Gastrocnemius medialis (tissue), 4 donors: Measurements from ENCODE around the gene NEO1. TPM values are rescaled to one million over a fixed set of nuclear protein-coding genes. Genes with fewer than 3 reads are reported as not detected.

Experiments
- ATAC-seq, 2 donors: fragments of 150-250 bp; one replicate each; pipeline ENCODE4 v1.9.1; 2016
- DNase-seq, 2 donors: peaks; one replicate each; pipeline ENCODE4 v3.0.0-alpha.2; 2019
- H3K27ac ChIP-seq, 4 donors: fragments of 200-600 bp; sonication (generic); 1 replicate in 1 of 4; 2 replicates in 3 of 4; pipeline ENCODE4 v1.5.1; 2016 to 2018; ENCODE audit warnings: mild to moderate bottlenecking in 2 of 4, moderate library complexity in 1 of 4
- H3K27me3 ChIP-seq, 3 donors: fragments of 200-600 bp; sonication (generic) in 2 of 3; 1 replicate in 1 of 3; 2 replicates in 2 of 3; pipeline versions ENCODE4 v1.5.1 to v1.6.0; 2016 to 2019; ENCODE audit warnings: mild to moderate bottlenecking in 1 of 3, moderate library complexity in 1 of 3
- H3K36me3 ChIP-seq, 2 donors: fragments of 200-600 bp; sonication (generic) in 1 of 2; one replicate each; pipeline ENCODE4 v1.5.1; 2017 to 2018
- H3K4me1 ChIP-seq, 2 donors: fragments of 200-600 bp; sonication (generic) in 1 of 2; one replicate each; pipeline ENCODE4 v1.5.1; 2016 to 2017; ENCODE audit warnings: mild to moderate bottlenecking in 2 of 2
- H3K4me3 ChIP-seq, 4 donors: fragments of 200-600 bp; sonication (generic) in 3 of 4; 1 replicate in 1 of 4; 2 replicates in 3 of 4; pipeline ENCODE4 v1.5.1; 2016 to 2019; ENCODE audit warnings: mild to moderate bottlenecking in 2 of 4
- H3K9me3 ChIP-seq, 3 donors: fragments of 200-600 bp; sonication (generic) in 2 of 3; 1 replicate in 1 of 3; 2 replicates in 2 of 3; pipeline ENCODE4 v1.5.1; 2016 to 2019
- POLR2A ChIP-seq, 2 donors: fragments of 450-650 bp; IDR thresholded peaks; one replicate each; pipeline ENCODE4 v1.6.1; 2017; ENCODE audit warnings: antibody characterized with exemption in 2 of 2, mild to moderate bottlenecking in 2 of 2, moderate library complexity in 2 of 2
- in situ Hi-C, 4 donors: fragments of 200-750 bp; cut with MboI; loops; one replicate each; pipeline versions ENCODE4 v1.15.0 to v1.8.0; 2017; ENCODE audit warnings: low sequenced_read_pairs in 4 of 4
- intact Hi-C: fragments of 100-400 bp; cut with DNase I; formaldehyde crosslinking; loops from one replicate; pipeline ENCODE4 v1.15.1; 2023; ENCODE audit warnings: low total_unique reads
- total RNA-seq, 4 donors: library from RNA; depleted of rRNA; stranded (reverse); fragments of >200 nt; gene quantifications; one replicate each; pipeline versions ENCODE4 v1.1.0 to v1.2.3, GENCODE V29; 2016
- TF ChIP-seq, protein P1 (sequence below), 5 experiments: fragments of 450-650 bp in 3 of 5; fragments of 200-600 bp in 2 of 5; sonication (generic) in 2 of 5; IDR thresholded peaks in 4 of 5; conservative IDR thresholded peaks in 1 of 5; 1 replicate in 4 of 5; 2 replicates in 1 of 5; pipeline ENCODE4 v1.5.1; 2016 to 2019; ENCODE audit warnings: antibody characterized with exemption in 5 of 5, mild to moderate bottlenecking in 3 of 5, moderate library complexity in 3 of 5

Gene NEO1
- total RNA-seq, 4 donors from 2014 or later: 13.8 to 32.0 (median 20.3) TPM

DNA sequence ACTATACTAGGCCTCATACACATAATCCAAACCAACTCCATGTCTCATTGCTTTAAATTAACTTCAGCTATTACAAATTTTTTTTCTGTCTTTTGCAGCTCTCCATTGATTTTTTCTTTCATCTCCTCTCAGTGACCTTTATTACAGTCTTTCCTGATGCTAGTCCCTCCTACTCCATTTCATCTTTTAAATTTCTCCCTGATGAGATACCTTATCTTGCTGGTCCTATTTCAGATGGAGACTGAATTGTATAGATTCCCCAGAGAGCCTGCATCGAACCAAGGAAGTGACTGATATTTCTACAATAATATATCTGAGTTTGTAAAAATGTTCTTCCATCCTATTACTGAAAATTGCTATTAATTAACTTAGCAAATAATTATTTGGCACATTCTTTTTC, 45.7 kb upstream of the NEO1 start:
- Histone ChIP-seq H3K4me3 (no peak overlapping the region), H3K4me1 (peaks cover 18 to 19% of the 10 kb centered on the region in 2 donors), H3K9me3 (no peaks in the 10 kb centered on the region), H3K36me3 (no peaks in the 10 kb centered on the region), H3K27ac (no peak overlapping the region), H3K27me3 (no peaks in the 10 kb centered on the region)
- intact Hi-C loops: no loop called here
- ATAC-seq (no peak), DNase-seq (no peak)
- in situ Hi-C loops: no loop called here
- TF ChIP-seq, protein P1, sequence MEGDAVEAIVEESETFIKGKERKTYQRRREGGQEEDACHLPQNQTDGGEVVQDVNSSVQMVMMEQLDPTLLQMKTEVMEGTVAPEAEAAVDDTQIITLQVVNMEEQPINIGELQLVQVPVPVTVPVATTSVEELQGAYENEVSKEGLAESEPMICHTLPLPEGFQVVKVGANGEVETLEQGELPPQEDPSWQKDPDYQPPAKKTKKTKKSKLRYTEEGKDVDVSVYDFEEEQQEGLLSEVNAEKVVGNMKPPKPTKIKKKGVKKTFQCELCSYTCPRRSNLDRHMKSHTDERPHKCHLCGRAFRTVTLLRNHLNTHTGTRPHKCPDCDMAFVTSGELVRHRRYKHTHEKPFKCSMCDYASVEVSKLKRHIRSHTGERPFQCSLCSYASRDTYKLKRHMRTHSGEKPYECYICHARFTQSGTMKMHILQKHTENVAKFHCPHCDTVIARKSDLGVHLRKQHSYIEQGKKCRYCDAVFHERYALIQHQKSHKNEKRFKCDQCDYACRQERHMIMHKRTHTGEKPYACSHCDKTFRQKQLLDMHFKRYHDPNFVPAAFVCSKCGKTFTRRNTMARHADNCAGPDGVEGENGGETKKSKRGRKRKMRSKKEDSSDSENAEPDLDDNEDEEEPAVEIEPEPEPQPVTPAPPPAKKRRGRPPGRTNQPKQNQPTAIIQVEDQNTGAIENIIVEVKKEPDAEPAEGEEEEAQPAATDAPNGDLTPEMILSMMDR (IDR thresholded peaks at IDR 0.05 in 4 of 5, conservative IDR thresholded peaks at IDR 0.05 in 1 of 5): no peak
- TF ChIP-seq POLR2A (IDR thresholded peaks at IDR 0.05): no peak

GRCh38 chr15:73009066-73010056, 42.9 kb upstream of the NEO1 start:
- no peak for TF ChIP-seq POLR2A (IDR thresholded peaks at IDR 0.05)
- TF ChIP-seq, protein P1 (IDR thresholded peaks at IDR 0.05 in 4 of 5, conservative IDR thresholded peaks at IDR 0.05 in 1 of 5): no peak
- DNase-seq (no peak), ATAC-seq (no peak)
- Histone ChIP-seq H3K27ac (no peak overlapping the region), H3K27me3 (no peaks in the 10 kb centered on the region), H3K9me3 (no peaks in the 10 kb centered on the region), H3K4me3 (no peak overlapping the region), H3K4me1 (peaks cover 14 to 19% of the 10 kb centered on the region in 2 donors), H3K36me3 (no peaks in the 10 kb centered on the region)
- in situ Hi-C loops: no loop called here
- intact Hi-C loops: no loop called here

- Histone ChIP-seq H3K36me3 (no peaks in the 10 kb centered on the region), H3K4me3 (peak overlapping the region in 1 of 4 donors; percentile 17), H3K27ac (peak overlapping the region in 1 of 4 donors; percentile 22), H3K4me1 (peaks cover 14 to 19% of the 10 kb centered on the region in 2 donors), H3K27me3 (no peaks in the 10 kb centered on the region), H3K9me3 (no peaks in the 10 kb centered on the region)
- in situ Hi-C loops (no loop called here), intact Hi-C loops (no loop called here)
- DNase-seq (no peak), ATAC-seq (peak in 1 of 2 donors; percentile 44)
- TF ChIP-seq, protein P1 (IDR thresholded peaks at IDR 0.05 in 4 of 5, conservative IDR thresholded peaks at IDR 0.05 in 1 of 5): no peak
- TF ChIP-seq POLR2A (IDR thresholded peaks at IDR 0.05): no peak
These were observed 41.8 kb upstream of the NEO1 start for GRCh38 chr15:73010154-73011152.

- no peak for ATAC-seq
- intact Hi-C loops (no loop called here), in situ Hi-C loops (no loop called here)
- no peak overlapping the region for H3K27ac ChIP-seq
- H3K36me3 ChIP-seq: no peaks in the 10 kb centered on the region
- no peaks in the 10 kb centered on the region for H3K9me3 ChIP-seq
- peaks cover 11 to 12% of the 10 kb centered on the region in 2 donors for H3K4me1 ChIP-seq
- TF ChIP-seq POLR2A (IDR thresholded peaks at IDR 0.05): no peak
- TF ChIP-seq, protein P1 (IDR thresholded peaks at IDR 0.05 in 4 of 5, conservative IDR thresholded peaks at IDR 0.05 in 1 of 5): no peak
- H3K4me3 ChIP-seq: no peak overlapping the region
- DNase-seq: no peak
- H3K27me3 ChIP-seq: no peaks in the 10 kb centered on the region
These were observed 37.4 kb upstream of the NEO1 start for GRCh38 chr15:73014904-73015303.
